HUES64 (cell line): ENCODE results near the gene NAXE. TPM values are rescaled to one million over a fixed set of nuclear protein-coding genes. Genes with fewer than 3 reads are reported as not detected.

Experiments
- H3K27ac ChIP-seq: 2 replicates; pipeline ENCODE4 v1.7.0; 2013; ENCODE audit warnings: low read depth, low read length, inconsistent platforms
- H3K27me3 ChIP-seq: 2 replicates; pipeline ENCODE4 v1.6.1; 2013; ENCODE audit warnings: mild to moderate bottlenecking, low read length; ENCODE audit not compliant: insufficient read depth
- H3K36me3 ChIP-seq: 2 replicates; pipeline ENCODE4 v1.6.1; 2013; ENCODE audit warnings: mild to moderate bottlenecking, low read length; ENCODE audit not compliant: insufficient read depth
- H3K4me1 ChIP-seq: 2 replicates; pipeline ENCODE4 v1.6.1; 2013; ENCODE audit warnings: mild to moderate bottlenecking, low read length, moderate library complexity; ENCODE audit not compliant: insufficient read depth
- H3K4me3 ChIP-seq: 2 replicates; pipeline ENCODE4 v1.5.1; 2013; ENCODE audit warnings: mild to moderate bottlenecking, low read length, moderate library complexity
- H3K9ac ChIP-seq: 2 replicates; pipeline ENCODE4 v1.6.1; 2013; ENCODE audit warnings: mild to moderate bottlenecking, low read depth, low read length
- H3K9me3 ChIP-seq: 2 replicates; pipeline ENCODE4 v1.6.1; 2013; ENCODE audit warnings: low read depth, low read length; ENCODE audit not compliant: insufficient read depth
- WGBS: fragments of 150-250, 120-280 bp; methylation state at CpG from one replicate; pipeline ENCODE4 v1.1.7; 2013; ENCODE audit warnings: missing lambda C conversion rate; 5-methylcytosine and 5-hydroxymethylcytosine counted together
- polyA plus RNA-seq, 2 experiments: library from polyadenylated mRNA; stranded (reverse); fragments of 50-300 nt; gene quantifications; one replicate each; pipeline ENCODE4 v1.2.3, GENCODE V29; 2013

The NAXE gene
- polyA plus RNA-seq (2013, experiment 1 of 2): 64.0 TPM
- 68.0 TPM for polyA plus RNA-seq (2013, experiment 2 of 2)

DNA sequence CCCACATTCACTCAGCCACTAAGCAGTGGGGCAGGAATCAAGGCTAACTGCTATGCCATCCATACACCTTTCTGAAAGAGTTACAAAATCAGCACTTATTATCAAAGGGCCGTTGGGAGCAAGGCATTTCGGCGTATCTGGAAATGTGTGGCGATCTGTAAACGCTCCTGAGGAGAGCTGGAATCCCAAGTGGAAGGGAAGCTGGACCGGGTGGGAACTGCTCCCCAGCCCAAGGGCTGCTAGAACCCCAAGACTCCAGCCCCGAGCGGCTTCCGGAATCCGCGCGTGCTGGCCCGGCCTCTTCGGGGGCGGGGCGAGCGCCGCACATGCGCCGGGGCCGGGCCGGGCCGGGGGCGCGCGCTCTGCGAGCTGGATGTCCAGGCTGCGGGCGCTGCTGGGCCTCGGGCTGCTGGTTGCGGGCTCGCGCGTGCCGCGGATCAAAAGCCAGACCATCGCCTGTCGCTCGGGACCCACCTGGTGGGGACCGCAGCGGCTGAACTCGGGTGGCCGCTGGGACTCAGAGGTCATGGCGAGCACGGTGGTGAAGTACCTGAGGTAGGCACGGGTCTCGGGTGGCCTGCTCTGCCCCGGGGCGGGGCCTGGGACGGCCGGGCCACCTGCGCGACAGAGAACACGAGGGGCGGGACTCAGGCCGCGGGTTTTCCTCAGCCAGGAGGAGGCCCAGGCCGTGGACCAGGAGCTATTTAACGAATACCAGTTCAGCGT is at the start of gene NAXE:
NAXE (plus strand) TSS at position 345 of the 726 bp plus-strand sequence; CDS start at position 374, 29 bp downstream.
- 0 out of 2 replicates have a peak, but pooled peaks cover 6% of the 10 kb centered on the region for H3K4me1 ChIP-seq
- no peaks in the 10 kb centered on the region for H3K9me3 ChIP-seq
- peak within 1 kb of the TSS; percentile 92 for H3K9ac ChIP-seq
- H3K27me3 ChIP-seq: no peaks in the 10 kb centered on the region
- H3K36me3 ChIP-seq: peaks cover 41% of the 10 kb centered on the region
- WGBS: under 1% methylated on average over 60 of the region's 60 CpGs
- H3K4me3 ChIP-seq: peak within 1 kb of the TSS; percentile 94
- peak within 1 kb of the TSS; percentile 62 for H3K27ac ChIP-seq

DNA sequence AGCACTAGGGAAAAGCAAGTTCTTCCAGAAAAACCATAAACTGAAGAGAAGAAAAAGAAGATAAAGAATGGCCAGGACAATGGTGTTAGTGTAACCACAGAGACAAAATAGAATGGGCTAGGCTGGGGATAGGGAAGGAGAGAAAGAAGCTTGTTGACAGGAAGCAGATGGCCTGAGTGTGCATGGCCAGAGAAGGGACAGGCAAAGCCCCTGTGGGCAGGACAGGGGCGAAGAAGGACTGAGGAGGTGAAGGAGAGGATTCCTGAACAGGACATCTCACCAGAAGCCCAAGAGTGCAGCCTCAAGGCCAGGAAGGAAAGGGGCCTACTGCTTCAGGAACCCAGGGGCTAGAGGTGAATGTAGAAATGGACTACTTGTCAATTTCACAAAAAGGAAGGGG is 48.5 kb upstream of the NAXE start:
- H3K4me1 ChIP-seq: no peaks in the 10 kb centered on the region
- no peaks in the 10 kb centered on the region for H3K27me3 ChIP-seq
- peaks cover 61% of the 10 kb centered on the region for H3K36me3 ChIP-seq
- H3K9ac ChIP-seq: no peak overlapping the region
- no peak overlapping the region for H3K4me3 ChIP-seq
- no peak overlapping the region for H3K27ac ChIP-seq
- WGBS: 90% methylated on average over 1 of the region's 1 CpG
- no peaks in the 10 kb centered on the region for H3K9me3 ChIP-seq

DNA sequence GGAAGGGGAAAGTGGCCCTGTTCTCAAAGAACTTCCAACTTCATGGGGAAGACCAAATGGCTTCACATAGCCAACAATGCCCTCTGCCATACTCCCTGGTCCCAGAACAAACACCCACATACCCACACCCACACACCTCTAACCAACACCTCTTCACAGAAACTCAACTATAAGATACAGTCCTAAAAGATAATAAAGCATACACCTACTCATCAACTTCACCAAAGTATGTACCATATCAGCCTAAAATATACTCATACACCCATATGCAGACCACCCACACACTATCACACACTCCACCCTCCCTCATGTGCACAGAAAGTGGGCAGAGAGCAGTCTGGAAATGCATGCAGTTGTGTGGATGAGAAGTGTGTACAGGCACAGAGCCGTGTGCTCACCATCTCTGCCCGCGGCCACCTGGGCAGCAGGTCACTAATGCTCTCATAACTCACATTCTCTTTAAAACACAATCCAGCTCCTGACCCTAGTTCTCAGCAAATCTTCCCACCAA is 46.9 kb upstream of the NAXE start:
- Histone ChIP-seq H3K4me3 (no peak overlapping the region), H3K9ac (no peak overlapping the region), H3K27ac (no peak overlapping the region), H3K9me3 (no peaks in the 10 kb centered on the region), H3K36me3 (peaks cover 55% of the 10 kb centered on the region), H3K27me3 (no peaks in the 10 kb centered on the region), H3K4me1 (no peaks in the 10 kb centered on the region)
- 95% methylated on average over 3 of the region's 3 CpGs for WGBS

DNA sequence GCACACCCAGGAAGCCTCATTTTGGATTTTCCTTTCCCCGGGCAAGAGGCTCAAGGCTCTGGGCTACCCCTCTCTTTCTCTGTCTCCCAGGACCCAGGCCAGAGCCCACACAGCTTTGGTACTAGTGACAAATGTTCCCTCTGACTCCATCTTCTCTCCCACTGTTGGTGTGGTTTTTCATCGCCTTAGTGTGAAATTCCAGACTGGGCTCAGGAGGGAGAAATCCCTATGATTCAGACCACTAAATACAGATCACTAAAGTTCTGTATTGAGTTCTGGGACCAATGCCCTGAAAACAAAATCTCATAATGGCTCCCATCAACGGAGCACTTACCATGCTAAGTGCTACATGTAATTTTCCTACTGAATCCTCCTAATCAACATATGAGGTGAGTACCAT is 45.3 kb upstream of the NAXE start:
- Histone ChIP-seq H3K9me3 (no peaks in the 10 kb centered on the region), H3K4me3 (no peak overlapping the region), H3K4me1 (no peaks in the 10 kb centered on the region), H3K36me3 (peaks cover 48% of the 10 kb centered on the region), H3K9ac (no peak overlapping the region), H3K27ac (no peak overlapping the region), H3K27me3 (no peaks in the 10 kb centered on the region)
- 96% methylated on average over 3 of the region's 3 CpGs for WGBS

DNA sequence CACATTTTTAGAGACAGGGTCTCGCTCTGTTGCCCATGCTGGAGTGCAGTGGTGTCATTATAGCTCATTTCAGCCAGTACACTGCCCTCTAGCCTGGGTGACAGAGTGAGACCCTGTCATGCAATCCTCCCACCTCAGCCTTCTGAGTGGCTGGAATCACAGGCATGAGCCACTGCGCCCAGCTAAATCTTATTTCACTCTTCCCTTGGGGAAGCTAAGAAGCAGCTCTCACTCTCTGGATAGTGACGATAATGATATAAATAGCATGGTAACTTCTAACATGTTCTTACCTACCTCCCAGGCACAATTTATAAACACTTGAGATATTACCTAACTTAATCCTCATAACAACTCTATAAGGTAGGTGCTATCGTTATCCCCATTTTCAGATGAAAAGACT is 44.1 kb upstream of the NAXE start:
- peaks cover 50% of the 10 kb centered on the region for H3K36me3 ChIP-seq
- H3K27me3 ChIP-seq: no peaks in the 10 kb centered on the region
- H3K4me3 ChIP-seq: no peak overlapping the region
- no peak overlapping the region for H3K27ac ChIP-seq
- H3K9ac ChIP-seq: no peak overlapping the region
- 97% methylated on average over 4 of the region's 4 CpGs for WGBS
- H3K9me3 ChIP-seq: no peaks in the 10 kb centered on the region
- H3K4me1 ChIP-seq: no peaks in the 10 kb centered on the region

DNA sequence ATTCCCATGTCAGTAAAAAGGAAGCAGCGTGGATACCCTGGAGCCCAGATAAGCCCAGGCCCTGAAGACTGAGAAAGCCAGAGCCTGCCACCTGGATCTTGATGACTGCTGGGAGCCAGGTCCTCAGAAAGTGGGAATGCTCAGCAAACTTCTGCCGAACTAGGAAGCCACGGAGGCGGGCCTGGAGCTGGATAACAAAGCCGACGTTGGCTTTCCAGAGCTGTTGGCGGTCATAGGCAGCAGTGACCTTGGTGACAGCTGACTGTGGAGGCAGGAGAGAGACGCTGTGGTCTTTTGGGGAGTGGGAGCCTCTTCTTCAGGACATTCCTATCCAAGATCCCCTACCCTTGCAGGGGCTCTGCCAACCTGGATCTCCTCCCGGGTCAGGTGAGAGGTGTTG is 43.6 kb upstream of the NAXE start:
- Histone ChIP-seq H3K36me3 (peaks cover 51% of the 10 kb centered on the region), H3K9me3 (no peaks in the 10 kb centered on the region), H3K9ac (no peak overlapping the region), H3K4me1 (no peaks in the 10 kb centered on the region), H3K27me3 (no peaks in the 10 kb centered on the region), H3K27ac (no peak overlapping the region), H3K4me3 (no peak overlapping the region)
- WGBS: 96% methylated on average over 9 of the region's 9 CpGs

DNA sequence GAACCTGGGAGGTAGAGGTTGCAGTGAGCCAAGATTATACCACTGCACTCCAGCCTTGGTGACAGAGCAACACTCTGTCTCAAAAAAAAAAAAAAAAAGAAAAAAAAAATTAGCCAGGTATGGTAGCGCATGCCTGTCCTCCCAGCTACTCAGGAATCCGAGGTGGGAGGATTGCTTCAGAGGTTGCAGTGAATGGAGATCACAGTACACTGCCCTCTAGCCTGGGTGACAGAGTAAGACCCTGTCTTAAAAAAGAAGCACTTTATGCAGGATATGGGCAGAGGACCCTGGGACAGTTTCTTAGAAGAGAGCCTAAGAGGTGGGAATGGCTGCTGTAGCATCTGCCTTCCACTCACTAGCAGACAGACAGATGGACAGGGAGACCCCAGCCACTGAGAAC is 42.2 kb upstream of the NAXE start:
- Histone ChIP-seq H3K4me1 (no peaks in the 10 kb centered on the region), H3K9ac (no peak overlapping the region), H3K4me3 (no peak overlapping the region), H3K27me3 (no peaks in the 10 kb centered on the region), H3K27ac (no peak overlapping the region), H3K9me3 (no peaks in the 10 kb centered on the region), H3K36me3 (peaks cover 52% of the 10 kb centered on the region)
- 87% methylated on average over 2 of the region's 2 CpGs for WGBS

DNA sequence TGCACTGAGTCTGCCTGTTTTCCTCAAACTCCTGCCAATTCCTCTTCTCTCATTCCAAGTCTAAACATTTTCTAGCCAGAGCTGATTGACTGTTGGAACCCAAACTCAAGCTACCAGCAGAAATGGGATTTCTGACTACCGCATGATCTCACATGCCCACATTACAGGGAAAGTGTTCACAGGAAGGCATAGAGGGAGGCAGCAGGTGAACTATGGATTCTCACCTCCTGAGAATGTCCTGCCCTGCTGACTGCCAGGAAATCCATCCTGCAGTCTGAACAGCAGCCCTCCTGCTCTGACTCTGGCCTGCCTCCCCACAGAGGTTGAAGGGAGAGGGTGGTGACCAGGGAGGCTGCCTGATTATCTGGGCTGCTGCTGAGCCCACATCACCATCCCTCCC is 41.7 kb upstream of the NAXE start:
- H3K9me3 ChIP-seq: no peaks in the 10 kb centered on the region
- H3K4me3 ChIP-seq: no peak overlapping the region
- no peaks in the 10 kb centered on the region for H3K4me1 ChIP-seq
- WGBS: 94% methylated on average over 1 of the region's 1 CpG
- H3K27ac ChIP-seq: no peak overlapping the region
- peaks cover 56% of the 10 kb centered on the region for H3K36me3 ChIP-seq
- H3K27me3 ChIP-seq: no peaks in the 10 kb centered on the region
- H3K9ac ChIP-seq: no peak overlapping the region

DNA sequence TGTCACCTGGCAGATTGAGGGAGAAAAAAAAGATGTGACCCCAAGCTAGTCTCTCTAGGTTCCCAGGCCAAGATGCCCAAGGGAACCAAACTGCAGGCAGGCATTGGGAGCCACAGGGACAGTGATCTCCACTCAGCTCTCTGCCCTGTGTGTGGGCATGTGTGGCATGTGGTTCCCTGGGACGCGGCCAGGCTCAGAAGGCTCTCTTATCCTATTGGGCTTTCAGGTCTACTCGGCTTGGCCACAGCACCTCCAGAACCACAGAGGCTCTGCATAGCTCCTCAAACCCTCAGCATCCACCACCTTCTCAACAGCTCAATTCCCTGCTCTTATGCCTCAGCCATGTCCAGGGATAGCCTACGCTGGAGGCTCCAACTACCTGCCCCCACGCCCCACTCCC is 41.2 kb upstream of the NAXE start:
- H3K4me1 ChIP-seq: no peaks in the 10 kb centered on the region

DNA sequence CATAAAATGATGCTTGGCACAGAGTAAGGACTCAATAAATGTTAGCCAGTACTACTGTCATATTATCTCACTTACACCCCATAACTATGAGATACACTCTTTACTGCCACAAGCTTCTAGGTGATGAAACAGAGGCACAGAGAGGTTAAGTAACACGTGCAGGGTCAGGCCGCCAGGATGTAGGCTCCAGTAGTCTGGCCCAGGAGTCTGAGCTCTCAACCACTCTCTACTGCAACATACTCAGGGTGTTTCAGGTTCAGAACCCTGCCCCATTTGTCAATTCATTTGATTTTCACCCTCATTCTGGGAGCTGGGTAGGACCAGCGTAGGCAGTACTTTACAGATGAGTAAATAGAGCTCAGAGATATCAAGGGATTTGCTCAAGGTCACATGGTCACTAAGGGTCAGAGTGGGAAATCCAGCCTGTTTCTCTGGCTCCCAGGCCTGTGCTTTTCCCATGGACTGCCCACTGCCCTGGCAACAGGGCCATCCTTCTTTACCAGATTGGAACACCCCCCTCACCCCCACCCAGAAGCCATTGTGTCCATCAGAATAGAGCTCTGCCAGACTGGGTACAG is 40.4 kb upstream of the NAXE start:
- Histone ChIP-seq H3K36me3 (peaks cover 64% of the 10 kb centered on the region), H3K27ac (no peak overlapping the region), H3K4me1 (no peaks in the 10 kb centered on the region), H3K27me3 (no peaks in the 10 kb centered on the region), H3K4me3 (no peak overlapping the region), H3K9ac (no peak overlapping the region), H3K9me3 (no peaks in the 10 kb centered on the region)
- WGBS: 94% methylated on average over 3 of the region's 3 CpGs

More for the DNA sequence above, 41.2 kb upstream of the NAXE start:
- Histone ChIP-seq H3K4me3 (no peak overlapping the region), H3K9ac (no peak overlapping the region), H3K27me3 (no peaks in the 10 kb centered on the region), H3K27ac (no peak overlapping the region), H3K36me3 (peaks cover 56% of the 10 kb centered on the region), H3K9me3 (no peaks in the 10 kb centered on the region)
- WGBS: 82% methylated on average over 5 of the region's 5 CpGs

DNA sequence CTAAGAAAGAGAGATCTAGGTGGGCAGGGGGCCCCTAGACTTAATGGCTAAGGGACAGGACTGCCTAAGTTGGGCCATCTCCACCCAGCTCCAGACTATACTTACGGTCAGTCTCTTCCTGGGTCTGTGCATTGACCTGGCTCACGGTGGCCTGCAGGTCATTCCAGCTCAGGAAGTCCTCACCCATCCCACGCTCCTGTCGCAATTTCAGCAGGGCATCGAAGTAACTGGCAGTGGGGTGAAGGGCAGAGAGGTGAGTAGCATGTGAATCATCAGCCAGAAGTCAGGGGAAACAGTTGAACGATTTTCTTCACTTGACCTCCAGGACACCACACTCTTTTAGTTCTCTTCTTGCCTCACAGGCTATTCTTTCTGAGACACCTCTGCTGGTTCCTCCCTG is 39.7 kb upstream of the NAXE start:
- no peak overlapping the region for H3K9ac ChIP-seq
- no peaks in the 10 kb centered on the region for H3K4me1 ChIP-seq
- H3K4me3 ChIP-seq: no peak overlapping the region
- WGBS: 97% methylated on average over 6 of the region's 6 CpGs
- no peak overlapping the region for H3K27ac ChIP-seq
- H3K9me3 ChIP-seq: no peaks in the 10 kb centered on the region
- H3K27me3 ChIP-seq: no peaks in the 10 kb centered on the region
- H3K36me3 ChIP-seq: peaks cover 65% of the 10 kb centered on the region
